Progenitor cell of endocrine pancreas (in vitro differentiated cells): Measurements from ENCODE around the gene IL2RA. TPM values are rescaled to one million over a fixed set of nuclear protein-coding genes. Genes with fewer than 3 reads are reported as not detected.

Source experiments
- DNase-seq: peaks from one replicate; pipeline ENCODE4 v3.0.0; 2021; ENCODE audit warnings: low spot score; ENCODE audit not compliant: unreplicated experiment
- H3K27ac Mint-ChIP-seq: 2 replicates; pipeline ENCODE4 v1.8.0; 2021; ENCODE audit warnings: mild to moderate bottlenecking, moderate library complexity, mixed read lengths
- H3K27me3 Mint-ChIP-seq: 2 replicates; pipeline ENCODE4 v1.8.0; 2021; ENCODE audit warnings: mixed read lengths
- H3K36me3 Mint-ChIP-seq: 2 replicates; pipeline ENCODE4 v1.8.0; 2022; ENCODE audit warnings: mixed read lengths; ENCODE audit not compliant: insufficient read depth
- H3K4me1 Mint-ChIP-seq: 2 replicates; pipeline ENCODE4 v1.8.0; 2021; ENCODE audit warnings: low read depth, mixed read lengths
- H3K4me3 Mint-ChIP-seq: 2 replicates; pipeline ENCODE4 v1.8.0; 2021; ENCODE audit warnings: low read depth, mild to moderate bottlenecking, moderate library complexity, mixed read lengths
- H3K9me3 Mint-ChIP-seq: 2 replicates; pipeline ENCODE4 v1.8.0; 2021; ENCODE audit warnings: low read depth, mixed read lengths
- CTCF ChIP-seq: fragments of 200-600 bp; sonication (generic); IDR thresholded peaks from one replicate; pipeline ENCODE4 v1.5.0; 2021; ENCODE audit warnings: antibody characterized with exemption, mild to moderate bottlenecking; ENCODE audit not compliant: unreplicated experiment
- total RNA-seq: library from RNA; stranded (reverse); gene quantifications from 2 replicates; pipeline ENCODE4 v1.2.1, GENCODE V29; 2021

IL2RA gene
- total RNA-seq, 1 donor from 2014 or later = not detected

- Mint-ChIP-seq H3K27me3 (peaks cover 28% of the 10 kb centered on the region), H3K4me1 (peaks cover 2% of the 10 kb centered on the region), H3K27ac (no peak overlapping the region), H3K4me3 (no peak overlapping the region), H3K36me3 (no peaks in the 10 kb centered on the region), H3K9me3 (peaks cover 13% of the 10 kb centered on the region)
- DNase-seq = no peak
- TF ChIP-seq CTCF = no peak
Measured at GRCh38 chr10:6035101-6035834, 26.9 kb downstream of the IL2RA start.

- peaks cover 2% of the 10 kb centered on the region for H3K4me1 Mint-ChIP-seq
Measured at GRCh38 chr10:6034371-6034770, 27.8 kb downstream of the IL2RA start.

GRCh38 chr10:6033954-6034353 lies 28.2 kb downstream of the IL2RA start:
- Mint-ChIP-seq H3K4me1 (peaks cover 2% of the 10 kb centered on the region), H3K27me3 (peaks cover 28% of the 10 kb centered on the region), H3K27ac (no peak overlapping the region), H3K4me3 (no peak overlapping the region), H3K9me3 (peaks cover 13% of the 10 kb centered on the region), H3K36me3 (no peaks in the 10 kb centered on the region)
- no peak for TF ChIP-seq CTCF
- no peak for DNase-seq

More at GRCh38 chr10:6034371-6034770, 27.8 kb downstream of the IL2RA start:
- Mint-ChIP-seq H3K36me3 (no peaks in the 10 kb centered on the region), H3K4me3 (no peak overlapping the region), H3K9me3 (peaks cover 17% of the 10 kb centered on the region), H3K27ac (no peak overlapping the region), H3K27me3 (peaks cover 28% of the 10 kb centered on the region)
- TF ChIP-seq CTCF = no peak
- no peak for DNase-seq

GRCh38 chr10:6030940-6031339 lies 31.2 kb downstream of the IL2RA start:
- Mint-ChIP-seq H3K4me1 (no peaks in the 10 kb centered on the region), H3K9me3 (peaks cover 13% of the 10 kb centered on the region), H3K36me3 (no peaks in the 10 kb centered on the region), H3K27me3 (peaks cover 13% of the 10 kb centered on the region), H3K27ac (no peak overlapping the region), H3K4me3 (no peak overlapping the region)
- no peak for DNase-seq
- no peak for TF ChIP-seq CTCF

- Mint-ChIP-seq H3K27me3 (peaks cover 6% of the 10 kb centered on the region), H3K36me3 (no peaks in the 10 kb centered on the region), H3K27ac (no peak overlapping the region), H3K4me1 (no peaks in the 10 kb centered on the region), H3K4me3 (no peak overlapping the region), H3K9me3 (peaks cover 13% of the 10 kb centered on the region)
- DNase-seq = no peak
- TF ChIP-seq CTCF = no peak
Measured at GRCh38 chr10:6030217-6030616, 31.9 kb downstream of the IL2RA start.
